NK-92 treated with Interleukin-12 subunit alpha and Interleukin-12 subunit beta, amount 100 ng/mL, for 24 hours (cell line): ENCODE measurements around the gene SLBP.
"Not testable (repeated sequence)": the region's sequence is repeated elsewhere in the genome, so short reads cannot be mapped to it uniquely, and the experiment has no call there.

Source experiments
- DNase-seq: peaks from one replicate; lab custom pipeline; 2025; lab: John Stamatoyannopoulos, UW

Gene SLBP

DNA sequence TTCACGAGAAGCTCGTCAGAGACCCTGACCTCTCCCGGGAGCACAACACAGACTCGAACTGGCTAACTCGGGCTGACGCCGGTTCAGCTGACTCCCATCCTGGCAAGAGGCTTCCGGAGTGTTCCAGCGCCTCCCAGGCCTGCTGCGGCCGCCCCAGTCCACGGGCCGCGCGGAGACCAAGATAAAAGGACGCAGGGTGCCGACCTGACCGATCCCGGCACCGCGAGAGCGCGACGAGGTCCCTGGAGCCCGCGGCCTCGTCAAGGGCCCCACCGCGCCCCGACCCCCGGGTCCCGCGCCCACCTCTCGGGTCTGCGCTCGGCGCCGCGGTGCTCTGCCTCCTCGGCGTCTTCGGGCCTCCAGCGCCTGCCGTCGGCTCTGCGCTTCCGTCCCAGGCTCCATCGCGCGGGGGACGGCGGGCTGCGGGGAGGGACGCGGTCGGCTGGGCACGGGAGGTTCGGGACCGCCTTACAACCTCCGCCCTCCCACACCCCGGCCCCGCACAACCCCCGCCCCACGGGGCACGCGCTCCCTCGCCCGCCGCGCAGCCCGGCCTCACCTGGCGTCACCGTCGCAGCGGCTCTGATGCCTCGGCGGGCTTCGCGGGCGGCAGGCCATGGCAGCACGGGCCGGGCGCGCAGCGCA lies 426 bp downstream of the SLBP start:
- peak; percentile 66 for DNase-seq

DNA sequence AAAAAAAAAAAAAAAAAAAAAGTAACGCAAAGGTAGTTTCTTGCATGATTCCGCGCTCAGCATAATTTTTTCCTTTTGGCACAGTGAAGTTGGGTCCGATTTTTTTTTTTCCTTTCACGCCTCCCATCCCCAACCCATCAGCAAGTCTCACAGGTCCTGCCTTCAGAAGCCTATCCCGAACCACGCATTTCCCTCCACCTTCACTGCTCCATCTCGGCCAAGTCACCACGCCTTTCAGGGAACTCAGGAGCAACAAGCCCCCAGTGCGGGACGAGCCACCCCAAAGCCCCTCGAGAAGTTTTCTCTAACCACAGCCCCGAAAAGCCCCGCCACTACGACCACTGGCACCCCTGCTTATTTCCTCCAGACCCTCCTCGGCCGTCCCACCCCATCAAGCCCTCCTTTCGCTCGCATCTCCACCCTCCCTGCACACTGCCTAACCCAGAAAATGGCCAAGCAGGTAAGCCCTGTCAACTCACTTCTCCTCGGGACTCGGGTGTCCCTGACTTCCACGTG lies 1.0 kb downstream of the SLBP start:
- DNase-seq, result no peak

GRCh38 chr4:1708581-1708980 lies 3.5 kb downstream of the SLBP start:
- DNase-seq, result no peak

DNA sequence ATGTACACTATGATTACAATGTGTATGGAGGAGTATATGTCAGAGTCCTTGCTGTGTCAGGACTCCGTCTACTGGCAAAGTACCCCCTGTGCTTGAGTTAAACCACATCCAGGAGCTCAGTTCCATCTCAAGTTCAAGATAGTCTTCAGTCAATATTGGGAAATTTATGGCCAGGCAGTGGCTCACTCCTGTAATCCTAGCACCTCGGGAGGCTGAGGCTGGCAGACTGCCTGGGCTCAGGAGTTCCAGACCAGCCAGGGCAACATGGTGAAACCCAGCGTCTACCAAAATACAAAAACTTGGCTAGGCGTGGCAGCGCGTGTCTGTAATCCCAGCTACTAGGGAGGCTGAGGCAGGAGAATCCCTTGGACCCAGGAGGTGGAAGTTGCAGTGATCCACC lies 5.8 kb downstream of the SLBP start:
- no peak for DNase-seq

DNA sequence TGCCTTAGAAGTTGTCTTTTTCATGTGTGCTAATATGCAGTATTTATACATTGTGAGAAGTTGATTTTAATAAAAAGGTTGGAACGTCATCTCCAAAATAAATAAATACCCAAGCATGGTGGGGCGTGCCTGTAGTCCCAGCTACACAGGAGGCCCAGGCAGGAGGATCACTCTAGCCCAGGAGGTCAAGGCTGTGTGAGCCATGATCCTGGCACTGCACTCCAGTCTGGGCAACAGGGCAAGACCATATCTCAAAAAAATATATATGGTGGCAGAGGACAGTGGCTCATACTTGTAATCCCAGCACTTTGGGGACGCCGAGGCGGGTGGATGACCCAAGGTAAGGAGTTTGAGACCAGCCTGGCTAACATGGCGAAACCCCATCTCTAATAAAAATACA lies 6.4 kb downstream of the SLBP start:
- DNase-seq, result no peak

DNA sequence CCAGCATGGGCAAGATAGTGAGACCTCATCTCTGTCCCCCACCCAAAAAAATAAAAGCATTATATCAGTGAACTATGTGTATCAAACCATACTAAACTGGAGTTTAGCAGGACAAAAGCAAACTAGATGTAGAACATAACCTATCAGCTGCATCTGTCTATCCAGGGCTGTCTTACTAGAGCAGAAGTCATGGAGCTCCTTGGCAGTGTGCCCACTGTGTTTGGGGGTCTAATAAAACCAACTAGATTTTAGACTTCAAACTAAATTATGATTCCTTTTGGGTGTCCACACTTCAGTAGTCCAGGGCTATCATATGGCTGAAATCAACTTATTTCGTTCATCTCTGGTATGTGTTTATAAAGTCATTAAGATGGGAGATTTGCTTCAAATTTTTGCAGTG lies 8.3 kb downstream of the SLBP start:
- no peak for DNase-seq

DNA sequence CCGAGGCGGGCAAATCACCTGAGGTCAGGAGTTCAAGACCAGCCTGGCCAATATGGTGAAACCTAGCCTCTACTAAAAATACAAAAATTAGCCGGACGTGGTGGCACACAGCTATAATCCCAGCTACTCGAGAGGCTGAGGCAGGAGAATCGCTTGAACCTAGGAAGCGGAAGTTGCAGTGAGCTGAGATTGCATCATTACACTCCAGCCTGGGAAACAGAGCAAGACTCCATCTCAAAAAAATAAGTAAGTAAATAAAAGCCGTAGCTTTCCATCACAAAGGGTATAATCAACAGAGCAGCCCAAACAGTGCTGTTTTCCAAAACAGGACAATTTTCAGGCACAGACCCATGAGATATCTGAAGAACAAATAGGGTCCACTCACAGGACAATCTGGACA lies 10.4 kb downstream of the SLBP start:
- DNase-seq, result not testable (repeated sequence)

DNA sequence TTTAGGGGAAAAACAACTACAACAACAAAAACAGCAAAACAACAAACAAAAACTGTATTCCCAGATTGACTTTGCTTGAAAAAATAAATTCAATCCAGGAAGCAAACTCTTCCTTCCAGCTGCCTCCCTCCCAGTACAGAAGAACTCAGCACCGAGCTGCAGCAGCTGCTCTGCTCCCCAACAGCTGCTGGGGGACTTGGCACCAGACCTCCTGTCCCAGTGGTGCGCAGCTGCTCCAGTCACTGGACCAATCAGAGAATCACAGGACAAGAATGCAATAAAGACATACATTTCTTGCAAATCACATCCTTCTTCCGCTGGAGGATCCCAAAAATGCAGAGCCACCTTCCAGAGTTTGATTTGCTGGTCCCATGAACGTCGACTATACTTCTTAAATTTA lies 16.2 kb downstream of the SLBP start:
- DNase-seq, result no peak

DNA sequence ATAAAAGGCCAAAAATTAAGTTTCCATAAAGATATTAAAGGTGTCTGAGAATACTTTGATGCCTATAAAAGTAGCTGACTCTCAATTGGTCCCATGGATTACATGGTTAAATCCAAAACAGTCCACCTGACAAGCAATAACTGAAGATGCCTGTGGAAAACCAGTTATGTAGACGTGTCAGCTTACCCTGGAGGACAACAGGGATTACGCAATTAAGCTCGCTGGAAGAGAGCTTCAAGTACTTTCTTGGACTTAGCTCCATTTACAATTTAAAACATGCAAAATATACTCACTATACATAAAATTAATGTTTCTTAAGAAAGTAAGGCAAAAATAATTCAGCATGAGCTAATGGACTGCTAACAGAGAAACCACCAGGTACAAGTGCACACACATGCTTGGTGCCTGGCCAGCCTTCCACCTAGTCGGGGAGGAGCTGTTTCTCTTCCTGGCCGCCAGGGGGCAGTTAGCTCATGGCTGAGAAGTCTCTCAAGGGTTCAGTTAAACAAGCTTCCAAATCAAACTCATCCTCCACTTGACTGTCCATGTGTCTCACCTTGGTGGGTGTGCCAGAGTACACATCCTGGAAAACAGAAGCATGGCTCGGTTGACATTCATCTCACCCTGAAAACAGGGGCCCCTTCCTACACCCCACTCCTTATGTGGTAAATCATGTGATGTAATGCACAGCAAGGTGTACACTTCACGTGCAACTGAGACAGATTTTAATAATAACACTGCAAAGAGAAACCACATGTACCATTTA lies 18.8 kb downstream of the SLBP start:
- DNase-seq, result peak; percentile 37

DNA sequence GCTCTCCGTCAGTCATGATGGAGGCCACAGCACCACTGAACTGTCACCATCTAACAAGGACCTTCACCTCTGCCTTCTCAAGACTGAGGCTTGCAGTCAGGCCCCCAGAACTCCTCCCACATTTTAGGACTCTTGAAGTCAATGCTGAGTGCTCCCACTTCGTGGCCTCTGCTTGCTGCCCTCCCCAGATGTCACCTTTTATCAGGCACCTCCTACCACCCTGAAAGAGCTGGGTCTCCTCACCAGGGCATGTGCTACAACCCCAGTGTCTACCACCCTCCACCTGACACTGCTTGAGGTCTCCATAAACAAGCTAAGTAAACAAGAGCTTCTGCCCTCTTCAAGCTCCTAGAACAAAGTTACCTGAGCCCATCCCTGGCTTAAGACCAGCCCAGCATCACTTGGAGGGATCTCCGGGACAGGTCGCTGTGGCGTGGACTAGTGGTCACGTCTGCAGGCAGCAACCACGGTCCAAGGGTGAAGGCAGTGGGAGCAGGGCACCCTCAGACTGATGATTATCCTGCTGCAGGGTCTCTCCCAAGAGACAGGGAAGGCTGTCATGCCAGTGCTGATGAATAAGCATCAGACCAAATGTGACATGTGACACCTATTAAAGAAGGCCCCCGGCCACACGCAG lies 20.3 kb downstream of the SLBP start:
- DNase-seq, result no peak

DNA sequence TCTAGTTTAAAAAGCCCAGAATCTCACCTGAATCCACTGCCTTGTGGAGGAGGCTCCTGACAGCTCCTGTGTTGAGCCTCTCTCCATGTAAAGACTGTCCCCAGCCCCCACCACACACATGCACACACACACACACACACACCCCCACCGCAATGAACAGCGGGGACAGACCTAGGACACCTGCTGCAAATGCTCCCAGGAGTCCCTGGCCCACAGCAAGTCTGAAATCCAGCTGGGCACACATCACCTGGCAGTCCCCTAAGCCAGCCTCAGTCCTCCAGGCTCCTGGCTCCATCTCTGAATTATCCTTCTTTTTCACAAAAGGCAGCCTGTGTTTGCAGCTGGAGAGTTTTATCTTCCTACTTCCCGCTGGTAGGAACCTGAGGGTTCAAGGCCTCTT lies 21.4 kb downstream of the SLBP start:
- no peak for DNase-seq

DNA sequence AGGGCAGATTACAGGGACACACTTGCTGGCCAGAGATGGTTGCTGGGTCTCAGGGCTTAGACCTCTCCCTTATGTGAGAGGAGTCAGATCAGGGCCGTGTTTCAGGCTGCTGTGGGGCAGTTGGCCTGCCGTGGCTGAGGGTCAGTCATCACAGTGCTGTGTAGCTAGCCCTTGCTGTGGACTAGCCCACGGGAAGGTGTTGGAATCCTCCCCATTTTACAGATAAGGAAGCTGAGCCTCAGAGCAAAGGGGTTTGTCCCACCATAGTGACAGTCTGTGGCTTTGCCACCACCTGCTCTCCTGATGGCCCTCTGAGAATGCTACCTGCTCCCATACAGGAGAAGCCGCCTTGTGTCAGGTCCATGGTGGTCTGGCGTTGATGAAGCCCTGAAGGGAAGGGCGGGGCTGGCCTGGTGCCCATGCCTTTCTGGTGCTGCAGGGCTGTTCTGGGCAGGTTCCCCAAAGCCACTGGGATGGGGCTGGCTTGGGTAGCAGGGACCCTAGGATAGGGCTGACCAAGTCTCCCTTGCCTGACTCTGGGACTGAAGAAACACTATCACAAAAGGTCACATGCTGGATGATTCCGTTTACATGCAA lies 25.6 kb downstream of the SLBP start:
- no peak for DNase-seq

DNA sequence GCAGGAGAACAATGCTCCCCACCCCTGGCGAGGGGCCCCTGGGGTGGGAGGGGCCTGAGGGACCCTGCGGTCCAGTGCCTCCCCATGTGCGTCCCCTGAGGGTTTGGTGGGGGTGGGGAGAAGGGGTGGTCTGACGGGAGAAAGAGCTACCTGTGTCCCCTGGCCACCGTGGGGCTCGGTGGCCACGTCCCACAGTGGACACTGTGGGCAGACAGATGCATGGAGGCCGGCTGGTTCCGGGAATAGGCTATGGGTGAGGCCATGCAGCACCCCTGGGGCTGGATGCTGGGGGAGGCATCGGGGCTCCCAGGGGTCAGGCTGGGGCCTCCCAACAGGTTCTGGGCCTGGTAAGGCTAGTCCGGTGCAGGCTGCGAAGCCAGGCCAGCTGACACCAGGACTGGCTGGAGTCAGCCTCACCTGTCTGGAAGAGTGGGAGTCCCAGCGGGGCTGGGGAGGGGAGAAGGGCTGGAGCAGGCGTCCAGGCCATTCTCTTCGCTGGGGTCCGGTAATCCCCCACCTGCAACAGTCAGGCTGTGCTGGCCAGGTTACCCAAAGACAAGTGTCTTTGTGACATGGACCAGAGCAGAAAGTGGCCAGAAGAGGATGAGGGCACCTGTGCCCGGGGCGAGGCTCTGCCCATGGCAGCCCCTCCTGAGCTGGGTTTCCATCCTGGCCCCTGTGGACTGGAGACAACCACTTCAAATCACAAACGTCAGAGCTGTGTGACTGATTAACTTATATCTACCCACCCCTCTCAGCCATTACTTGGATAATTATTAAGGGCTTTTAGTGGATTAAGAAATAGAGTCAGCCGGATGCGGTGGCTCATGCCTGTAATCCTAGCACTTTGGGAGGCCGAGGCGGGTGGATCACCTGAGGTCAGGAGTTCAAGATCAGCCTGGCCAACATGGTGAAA lies 26.6 kb downstream of the SLBP start:
- DNase-seq, result no peak

- DNase-seq, result no peak
Measured at GRCh38 chr4:1684506-1685234, 27.4 kb downstream of the SLBP start.

DNA sequence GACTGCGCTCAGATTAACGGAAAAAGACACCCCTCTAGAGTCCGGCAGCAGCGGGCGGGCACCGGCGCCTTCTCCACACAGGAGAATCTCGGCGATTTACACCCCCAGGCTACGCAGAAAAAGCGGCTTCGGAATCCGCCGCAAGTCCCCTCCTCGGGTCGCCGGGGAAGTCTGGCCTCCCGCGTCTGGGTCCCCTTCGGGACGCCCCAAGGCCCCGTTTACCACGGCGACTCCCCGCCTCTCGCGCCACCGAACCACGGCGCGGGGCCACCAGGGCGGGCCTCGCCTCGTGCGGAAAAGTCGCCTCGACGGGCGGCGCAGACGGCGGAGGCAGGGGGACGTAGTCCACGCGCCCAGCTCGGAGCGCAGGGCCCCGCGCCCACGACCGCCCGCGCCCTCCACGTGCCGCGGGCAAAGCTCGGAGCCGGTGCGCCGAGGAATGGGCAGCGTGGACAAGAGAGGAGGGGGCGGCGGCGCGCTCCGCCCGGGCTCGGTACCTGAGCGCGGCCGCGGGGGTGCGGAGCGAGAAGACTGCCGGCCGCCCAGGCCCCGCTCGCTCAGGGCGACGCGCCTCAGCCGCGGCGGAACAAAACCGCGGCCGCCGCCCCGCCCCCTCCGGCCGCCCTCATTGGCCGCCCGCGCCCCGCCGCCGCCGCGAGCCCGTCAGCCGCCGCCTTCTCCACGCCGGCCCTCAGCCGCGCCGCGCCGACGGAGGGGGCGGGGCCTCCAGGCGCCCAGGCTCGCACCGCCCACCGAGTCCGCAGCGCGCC lies 28.2 kb downstream of the SLBP start, which contains the start of gene FAM53A:
Gene FAM53A, minus strand, starts transcription at position 578 of the 770 bp plus-strand sequence. CDS start 15,572 bp downstream, outside the sequence.
- no peak for DNase-seq

- DNase-seq, result no peak
Measured at GRCh38 chr4:1683261-1683735, 28.8 kb downstream of the SLBP start.

GRCh38 chr4:1682860-1683259 lies 29.3 kb downstream of the SLBP start:
- DNase-seq, result no peak

GRCh38 chr4:1678244-1678643 lies 33.9 kb downstream of the SLBP start:
- no peak for DNase-seq

DNA sequence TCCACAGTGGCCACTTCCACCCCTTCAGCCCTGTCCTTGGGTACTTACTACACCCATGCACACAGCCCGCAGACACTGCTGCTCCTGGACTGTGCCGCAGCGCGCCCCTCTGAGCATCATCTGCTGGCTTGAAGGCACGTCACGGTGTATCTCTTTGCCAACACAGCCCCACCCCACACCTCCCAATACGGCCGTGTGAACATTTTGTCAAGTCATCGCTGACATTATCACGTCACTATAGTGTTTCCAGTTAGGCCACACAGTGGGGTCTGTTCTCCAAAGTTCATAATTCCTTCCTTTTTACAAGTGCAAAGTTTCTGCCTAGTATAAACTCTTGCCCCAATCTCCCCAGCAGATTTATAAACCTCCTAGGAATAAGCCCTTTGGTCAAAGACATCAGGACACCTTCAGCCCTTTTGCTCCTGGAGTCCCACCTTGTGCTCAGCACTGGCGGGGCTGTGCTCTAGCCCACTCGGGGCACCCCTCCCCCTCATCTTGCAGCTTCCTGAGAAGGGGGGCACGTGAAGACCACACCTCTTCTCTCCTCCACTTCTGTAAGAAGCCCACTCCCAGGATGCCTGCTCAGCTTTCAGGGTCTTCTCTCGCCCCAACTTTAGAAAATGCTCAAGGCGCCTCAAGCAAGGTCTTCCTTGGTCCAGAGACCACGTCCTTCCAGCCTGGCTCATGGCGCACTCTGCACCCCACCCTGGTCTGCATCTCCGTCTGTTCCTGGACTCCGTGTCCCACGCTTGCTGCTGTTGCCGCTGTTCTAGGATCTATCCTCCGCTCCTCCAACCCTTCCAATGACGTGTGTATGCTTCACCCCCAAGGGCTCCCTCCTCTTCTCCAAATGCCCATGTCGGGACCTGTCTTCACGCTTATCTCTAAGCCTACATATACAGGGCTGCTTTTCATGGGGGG lies 35.3 kb downstream of the SLBP start:
- DNase-seq, result no peak
